ENCODE measurements around the gene LONP1.
A peak's percentile ranks its signal among the peaks of the same experiment; 100 is the strongest.

LONP1 gene

GRCh38 chr19:5694167-5694955, 25.6 kb downstream of the LONP1 start (continued):
- TF ChIP-seq ZNF394 (tag by site-specific recombination; IDR thresholded peaks at IDR 0.05; ENCODE audit: borderline replicate concordance), result no peak
- TF ChIP-seq ZFHX2 (tag by site-specific recombination; conservative IDR thresholded peaks at IDR 0.05), result peak; percentile 64
- TF ChIP-seq ZNF292 (tag by site-specific recombination; IDR thresholded peaks at IDR 0.05; ENCODE audit: borderline replicate concordance, low read depth), result no peak
- TF ChIP-seq ZNF645 (tag by site-specific recombination; IDR thresholded peaks at IDR 0.05), result no peak
- 0 out of 2 replicates have a peak, but pooled peaks have one; percentile 65 for TF ChIP-seq KLF8 (tag by site-specific recombination; IDR thresholded peaks at IDR 0.05)
- no peak for TF ChIP-seq SETDB1 (IDR thresholded peaks at IDR 0.05; ENCODE audit: insufficient read length, low read length)
- peak; percentile 72 for TF ChIP-seq EGR2 (tag by site-specific recombination; IDR thresholded peaks at IDR 0.05; ENCODE audit: low read depth)
- TF ChIP-seq HOXC10 (CRISPR knock-in tag; IDR thresholded peaks at IDR 0.05), result no peak
- no peak for TF ChIP-seq ZNF837 (tag by site-specific recombination; IDR thresholded peaks at IDR 0.05)
- peak; percentile 67 for TF ChIP-seq GLIS1 (tag by site-specific recombination; IDR thresholded peaks at IDR 0.05)
- TF ChIP-seq PRDM4 (tag by site-specific recombination; IDR thresholded peaks at IDR 0.05), result no peak
- no peak for TF ChIP-seq ZFP3 (tag by site-specific recombination; IDR thresholded peaks at IDR 0.05; ENCODE audit: low read depth)
- no peak for TF ChIP-seq YY1 (tag by site-specific recombination; IDR thresholded peaks at IDR 0.05)
- TF ChIP-seq FEZF1 (tag by site-specific recombination; IDR thresholded peaks at IDR 0.05), result no peak
- TF ChIP-seq ZNF518A (tag by site-specific recombination; conservative IDR thresholded peaks at IDR 0.05; ENCODE audit: low read depth), result no peak
- TF ChIP-seq INSM2 (tag by site-specific recombination; IDR thresholded peaks at IDR 0.05), result no peak
